ENCODE measurements around the gene SMIM41.
A peak's percentile ranks its signal among the peaks of the same experiment; 100 is the strongest.

Gene SMIM41

DNA sequence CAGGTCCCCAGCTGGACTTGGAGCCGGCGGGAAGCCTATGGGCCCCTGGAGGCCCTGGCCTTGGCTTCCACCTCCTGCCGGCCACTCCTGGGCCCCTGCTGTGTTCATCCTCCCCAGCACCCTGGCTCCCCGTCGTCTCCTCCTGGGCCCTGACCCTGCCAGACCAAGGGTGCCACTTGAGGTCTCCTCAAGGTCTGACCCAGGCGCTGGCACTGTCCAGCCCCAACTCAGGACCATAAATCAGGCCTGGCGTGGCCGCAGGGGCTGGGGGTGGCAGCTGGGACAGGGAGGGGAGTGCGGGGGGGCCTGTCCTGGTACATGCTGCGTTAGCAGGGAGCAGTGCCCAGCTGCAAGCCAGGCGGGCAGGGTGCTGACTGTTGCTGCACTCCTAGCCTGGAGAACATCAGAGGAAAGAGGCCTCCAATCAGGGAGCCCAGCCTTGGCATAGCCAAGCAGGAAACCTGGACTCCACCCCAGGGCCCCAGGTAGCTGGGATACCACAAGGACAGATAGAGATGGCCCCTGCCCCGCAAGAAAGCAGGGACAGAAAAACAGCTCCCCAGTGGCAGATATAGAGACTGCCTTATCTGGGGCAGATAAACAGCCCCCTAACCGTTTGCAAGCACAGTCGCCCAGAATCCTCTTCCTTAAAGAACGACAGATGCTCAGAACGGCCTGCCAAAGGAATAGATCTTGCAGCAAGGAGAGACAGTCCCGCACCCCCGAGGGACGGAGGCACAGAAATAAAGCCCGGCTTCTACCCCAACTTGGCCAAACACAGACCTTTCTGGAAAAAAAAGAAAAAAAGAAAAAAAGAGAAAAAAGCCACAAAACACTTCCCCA, 16.2 kb upstream of the SMIM41 start:
- no peak for DNase-seq (ENCODE audit: low read depth in 2 of 3, low spot score in 1 of 3)

DNA sequence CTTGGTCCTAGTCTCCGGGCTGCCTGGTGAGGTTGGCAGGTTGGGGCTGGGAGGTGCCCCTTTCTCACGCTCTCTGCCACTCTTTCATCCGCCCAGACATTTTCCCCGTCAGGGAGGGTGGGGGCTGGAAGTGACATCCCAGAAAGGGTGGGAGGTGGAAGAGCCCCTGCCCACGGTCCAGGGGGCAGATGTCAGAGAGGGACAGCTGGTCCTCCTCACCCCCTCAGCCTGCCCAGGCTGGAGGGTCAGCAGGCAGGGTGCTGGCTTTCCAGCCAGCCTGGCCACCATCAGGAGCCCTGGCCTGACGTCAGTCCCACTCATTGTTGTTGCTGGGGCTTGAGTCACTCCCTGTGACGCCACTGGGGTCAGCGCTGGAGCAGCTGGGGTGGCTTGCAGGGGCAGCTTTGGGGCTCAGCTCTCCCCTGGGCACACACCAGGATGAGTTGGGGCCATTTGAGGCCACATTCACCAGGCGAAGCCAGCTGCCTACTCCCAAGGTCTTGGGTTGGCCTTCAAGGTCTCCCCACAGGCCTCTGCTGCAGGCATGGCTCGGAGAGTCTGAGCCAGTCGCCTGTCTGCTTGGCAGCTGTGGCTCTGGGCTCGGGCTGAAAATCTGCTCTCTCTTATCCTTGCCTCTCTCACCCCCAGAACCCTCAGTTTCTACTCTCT, 15.4 kb upstream of the SMIM41 start:
- DNase-seq (ENCODE audit: low read depth in 2 of 3, low spot score in 1 of 3): no peak

DNA sequence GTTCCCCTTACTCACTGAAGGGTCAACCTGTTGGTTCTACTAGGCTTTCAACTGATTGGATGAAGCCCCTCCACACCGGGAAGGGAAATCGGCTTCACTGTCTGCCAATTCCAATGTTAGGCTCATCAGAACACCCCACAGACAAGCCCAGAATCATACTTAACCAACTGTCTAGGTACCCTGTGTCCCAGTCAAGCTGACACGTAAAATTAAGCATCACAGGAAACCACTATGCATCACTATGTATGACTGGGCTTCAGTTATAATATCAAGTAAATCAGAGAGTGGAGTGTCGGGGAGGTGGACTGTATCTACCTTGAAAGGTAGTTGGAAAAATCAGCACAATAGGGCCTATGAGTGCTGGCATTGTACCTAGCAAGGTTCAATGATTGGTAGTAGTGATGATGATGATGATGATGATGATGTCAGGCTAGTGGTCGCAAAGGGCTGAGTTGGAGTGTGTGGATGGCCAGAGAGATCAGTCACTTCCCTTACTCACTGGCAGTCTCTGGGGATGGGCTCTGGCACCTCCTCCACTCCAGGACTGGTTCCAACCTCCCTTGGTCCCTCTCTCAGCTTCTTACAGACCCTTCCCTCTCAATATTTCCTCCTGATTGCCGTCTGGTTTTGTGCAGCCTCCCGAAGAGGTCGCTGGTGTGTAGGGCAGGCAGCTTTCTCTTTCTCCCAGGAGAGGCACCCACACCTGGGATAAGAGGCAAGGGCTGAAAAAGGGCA, 13.0 kb upstream of the SMIM41 start:
- DNase-seq (ENCODE audit: low read depth in 2 of 3, low spot score in 1 of 3): no peak

DNA sequence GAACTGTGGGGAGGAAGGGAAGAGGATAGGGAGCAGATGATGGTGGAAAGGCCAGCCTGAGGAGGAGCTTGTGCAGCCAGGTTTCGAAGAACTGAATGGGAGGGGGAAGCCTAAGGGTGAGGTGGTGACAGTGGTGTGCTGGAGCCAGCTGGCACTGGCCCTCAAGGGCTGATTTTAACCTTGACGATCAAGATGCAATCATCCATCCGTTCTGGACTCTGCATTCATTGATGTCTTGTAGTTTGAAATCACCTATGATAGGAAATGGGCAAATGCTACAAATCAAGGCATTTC, 12.5 kb upstream of the SMIM41 start:
- no peak for DNase-seq (ENCODE audit: low read depth in 2 of 3, low spot score in 1 of 3)

DNA sequence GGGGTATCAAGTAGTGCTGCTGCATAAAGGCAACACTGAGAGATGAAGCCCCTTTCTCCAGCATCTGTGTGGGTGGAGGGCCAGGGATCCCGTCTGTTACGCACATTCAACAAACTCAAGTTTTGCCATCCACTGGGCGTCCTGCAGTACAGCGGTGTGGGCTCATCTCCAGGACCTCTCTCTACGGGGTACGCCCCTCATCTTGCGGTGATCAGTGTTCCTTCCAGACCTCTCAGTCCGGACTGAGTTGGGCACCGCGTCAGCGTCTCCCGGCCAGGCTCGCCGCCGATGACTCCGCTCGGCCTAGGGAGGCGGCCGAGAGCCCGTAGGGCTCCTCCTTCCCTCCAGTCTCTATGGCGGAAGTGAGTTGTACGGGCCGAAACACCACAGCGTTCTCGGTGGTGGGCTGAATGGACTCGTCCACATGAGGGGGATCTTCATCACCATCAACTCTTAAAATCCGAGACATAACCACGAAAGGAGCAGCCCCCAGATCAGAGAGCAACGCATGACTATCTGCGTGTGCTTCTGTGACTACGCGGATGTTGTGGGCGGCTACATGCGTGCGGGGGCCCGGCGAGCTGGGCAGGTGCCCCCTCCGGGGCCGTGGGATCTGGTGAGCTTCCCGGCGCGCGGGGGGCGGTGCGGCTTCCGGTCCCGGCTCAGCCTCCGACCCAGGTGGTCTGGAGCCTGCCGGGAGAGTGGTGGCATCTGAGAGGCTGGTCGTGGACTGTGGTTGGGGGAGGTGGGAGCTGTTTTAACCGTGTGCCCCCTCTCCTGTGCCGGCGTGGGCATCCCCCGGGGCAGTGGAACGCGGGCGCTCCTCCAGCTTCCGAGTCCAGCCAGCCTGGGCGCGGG, 9.9 kb upstream of the SMIM41 start, which contains the start of gene ATG101:
ATG101 (plus strand) TSS at position 652 of the 858 bp plus-strand sequence. CDS start 3,673 bp downstream, outside the sequence.
- peak; percentile 78 to 82 (median 81) for DNase-seq (ENCODE audit: low read depth in 2 of 3, low spot score in 1 of 3)

DNA sequence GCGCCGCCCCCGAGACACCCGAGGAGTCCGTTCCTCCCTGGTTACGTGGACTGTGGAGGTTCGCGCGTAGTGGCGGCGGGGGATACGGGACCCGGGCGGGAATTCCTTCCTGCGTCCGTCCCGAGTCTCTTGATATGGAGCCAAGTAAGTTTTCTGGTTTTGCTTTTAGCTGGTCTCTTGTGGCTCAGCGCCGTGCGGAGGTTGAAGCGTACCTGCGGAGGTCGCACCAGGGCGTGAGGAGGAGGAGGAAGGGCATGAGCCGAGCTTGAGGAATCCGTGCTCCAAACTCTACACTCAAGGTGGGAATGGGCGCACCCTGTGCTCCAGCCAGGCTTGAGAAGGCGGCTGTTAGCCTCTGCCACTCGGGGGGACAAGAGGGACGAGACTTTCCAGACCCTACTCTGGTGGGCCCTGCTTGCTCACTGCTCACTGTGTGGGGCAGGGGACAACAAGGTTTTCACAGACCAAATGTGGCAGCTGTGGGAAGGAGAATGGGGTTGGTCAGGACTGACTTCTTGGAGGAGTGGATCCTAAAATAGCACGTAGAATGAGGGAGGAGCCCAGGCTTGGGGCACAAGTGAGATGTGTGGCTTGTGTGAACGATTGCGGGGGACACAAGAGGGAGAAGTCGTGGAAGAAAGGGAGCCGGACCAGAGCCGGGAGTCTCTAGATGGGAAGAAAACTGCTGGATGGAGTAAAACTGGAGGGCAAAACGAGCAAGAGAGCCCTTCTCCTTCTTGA, 9.1 kb upstream of the SMIM41 start:
- no peak for DNase-seq (ENCODE audit: low read depth in 2 of 3, low spot score in 1 of 3)

DNA sequence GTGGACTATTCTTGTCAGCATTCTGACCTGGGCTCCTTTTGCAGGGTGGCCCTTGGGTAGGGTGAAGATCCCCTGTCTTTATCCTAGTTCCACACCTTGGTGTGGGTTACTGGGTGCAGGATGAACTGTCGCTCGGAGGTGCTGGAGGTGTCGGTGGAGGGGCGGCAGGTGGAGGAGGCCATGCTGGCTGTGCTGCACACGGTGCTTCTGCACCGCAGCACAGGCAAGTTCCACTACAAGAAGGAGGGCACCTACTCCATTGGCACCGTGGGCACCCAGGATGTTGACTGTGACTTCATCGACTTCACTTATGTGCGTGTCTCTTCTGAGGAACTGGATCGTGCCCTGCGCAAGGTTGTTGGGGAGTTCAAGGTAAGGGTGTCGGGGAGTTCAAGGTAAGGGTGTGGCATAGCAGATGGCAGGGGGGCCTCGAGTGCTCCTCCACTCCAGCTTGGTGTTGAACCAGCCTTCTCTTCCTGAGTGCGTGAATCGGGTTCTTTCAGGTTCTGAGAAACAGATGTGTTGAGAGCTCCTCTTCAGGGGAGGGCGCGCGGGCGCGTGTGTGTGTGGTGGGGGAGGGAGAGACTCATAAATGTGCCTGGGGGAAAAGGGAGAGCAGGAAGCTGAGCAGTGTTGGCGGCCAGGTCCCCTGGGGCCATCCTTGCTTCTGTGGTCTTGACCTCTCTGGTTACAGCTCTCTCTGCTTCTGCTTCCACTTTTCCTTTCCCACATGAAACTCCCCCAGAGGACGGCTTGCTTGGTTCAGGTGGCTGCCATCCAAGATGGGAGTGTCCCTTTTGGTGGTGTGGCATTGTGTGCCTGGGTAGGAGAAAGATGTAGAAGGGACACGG, 5.7 kb upstream of the SMIM41 start:
- no peak for DNase-seq (ENCODE audit: low read depth in 2 of 3, low spot score in 1 of 3)

DNA sequence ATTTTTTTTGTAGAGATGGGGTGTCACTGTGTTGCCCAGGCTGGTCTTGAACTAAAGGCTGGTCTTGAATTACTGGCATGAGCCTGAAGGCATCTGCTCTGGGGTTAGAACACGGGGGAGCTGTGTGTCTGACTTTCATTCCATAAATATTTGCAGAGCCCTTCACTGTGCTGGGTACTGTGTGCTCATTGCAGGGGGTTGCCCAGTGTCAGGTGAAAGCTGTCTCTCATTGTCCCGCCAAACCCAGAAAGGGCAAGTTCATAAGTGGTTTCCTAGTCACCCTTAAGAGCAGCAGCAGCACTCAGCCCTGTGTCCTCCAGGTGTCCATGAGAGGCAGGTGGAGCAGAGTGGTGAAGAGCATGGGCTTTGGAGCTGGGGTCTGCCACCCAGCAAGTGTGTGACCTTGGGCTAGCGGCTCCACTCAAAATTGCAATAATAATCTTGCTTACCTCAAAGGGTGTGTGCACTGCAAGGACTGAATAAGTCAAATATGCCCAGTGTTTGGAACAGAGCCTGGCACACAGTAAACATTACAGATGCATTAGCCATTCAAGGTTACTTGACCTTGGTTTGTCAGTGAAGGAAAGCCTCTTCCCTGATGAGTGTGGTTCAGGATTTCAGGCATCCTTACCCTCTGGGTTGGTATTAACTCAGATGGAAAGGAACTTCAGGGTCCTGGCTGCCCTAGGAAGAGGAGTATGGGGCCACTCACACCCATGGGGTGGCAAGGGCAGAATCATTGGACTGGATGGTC, 4.4 kb upstream of the SMIM41 start:
- DNase-seq (ENCODE audit: low read depth in 2 of 3, low spot score in 1 of 3): no peak

DNA sequence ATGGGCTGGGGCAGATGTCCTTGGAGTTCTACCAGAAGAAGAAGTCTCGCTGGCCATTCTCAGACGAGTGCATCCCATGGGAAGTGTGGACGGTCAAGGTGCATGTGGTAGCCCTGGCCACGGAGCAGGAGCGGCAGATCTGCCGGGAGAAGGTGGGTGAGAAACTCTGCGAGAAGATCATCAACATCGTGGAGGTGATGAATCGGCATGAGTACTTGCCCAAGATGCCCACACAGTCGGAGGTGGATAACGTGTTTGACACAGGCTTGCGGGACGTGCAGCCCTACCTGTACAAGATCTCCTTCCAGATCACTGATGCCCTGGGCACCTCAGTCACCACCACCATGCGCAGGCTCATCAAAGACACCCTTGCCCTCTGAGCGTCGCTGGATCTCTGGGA, 2.7 kb upstream of the SMIM41 start:
- DNase-seq (ENCODE audit: low read depth in 2 of 3, low spot score in 1 of 3): no peak

DNA sequence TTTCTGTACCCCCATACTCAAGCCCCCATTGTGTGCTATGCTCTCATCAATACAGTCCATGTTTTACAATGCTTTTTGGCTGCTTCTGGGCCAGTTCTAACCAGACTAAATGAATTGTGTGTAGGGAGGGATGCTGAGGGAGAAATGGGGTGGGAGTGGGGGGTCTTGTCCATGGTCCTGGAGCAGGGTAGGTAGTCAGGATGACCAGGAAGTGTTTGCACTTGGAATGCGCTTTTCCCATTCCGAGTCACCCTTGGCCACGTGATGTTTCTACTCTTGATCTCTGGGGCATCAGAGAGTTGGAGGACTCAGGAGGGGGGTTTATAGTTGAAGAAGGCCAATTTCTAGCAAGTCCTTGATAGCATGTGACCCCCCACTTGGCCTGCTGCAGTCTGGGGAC, 1.2 kb upstream of the SMIM41 start:
- DNase-seq (ENCODE audit: low read depth in 2 of 3, low spot score in 1 of 3): no peak

DNA sequence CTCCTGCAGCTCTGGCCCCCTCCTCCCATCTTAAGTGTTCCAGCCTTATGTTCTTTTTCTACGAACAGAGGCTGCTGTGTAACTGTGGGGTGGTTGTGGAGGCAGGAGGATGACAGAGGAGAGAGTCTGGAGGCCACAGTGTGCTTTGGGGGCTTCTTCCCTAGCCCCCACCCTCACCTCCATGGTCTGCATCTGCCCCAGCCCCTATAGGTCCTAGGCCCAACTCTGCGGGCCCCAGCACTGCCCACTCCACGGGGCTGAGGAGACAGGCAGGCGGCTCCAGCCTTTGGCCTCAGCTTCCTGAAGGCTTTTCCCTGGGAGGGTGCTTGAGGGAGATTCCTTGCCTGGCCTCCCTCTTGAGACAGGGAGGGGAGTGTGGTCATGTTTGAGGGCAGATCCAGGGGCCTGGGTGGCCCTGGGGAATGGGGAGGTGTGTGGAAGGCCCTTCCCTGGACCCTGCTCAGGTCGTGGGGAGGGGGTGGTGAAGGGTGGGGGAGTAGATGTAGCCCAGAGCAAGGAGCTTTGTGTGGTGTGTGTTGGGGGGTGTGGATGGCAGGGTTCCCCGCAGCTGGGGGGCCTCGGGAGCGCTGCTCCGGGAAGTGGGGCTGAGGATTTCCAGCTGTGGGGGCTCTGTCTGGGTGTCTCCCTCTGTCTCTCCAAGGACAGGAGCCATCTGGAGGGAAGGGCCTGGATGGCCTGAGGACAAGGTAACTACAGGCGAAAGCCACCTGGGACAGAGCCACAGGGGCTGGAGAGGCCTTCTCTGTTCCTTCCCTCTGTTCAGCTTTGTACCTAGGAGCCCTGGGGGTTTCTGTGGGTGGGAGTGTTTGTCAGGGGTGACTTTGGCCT, 1.1 kb downstream of the SMIM41 start:
- no peak for DNase-seq (ENCODE audit: low read depth in 2 of 3, low spot score in 1 of 3)

DNA sequence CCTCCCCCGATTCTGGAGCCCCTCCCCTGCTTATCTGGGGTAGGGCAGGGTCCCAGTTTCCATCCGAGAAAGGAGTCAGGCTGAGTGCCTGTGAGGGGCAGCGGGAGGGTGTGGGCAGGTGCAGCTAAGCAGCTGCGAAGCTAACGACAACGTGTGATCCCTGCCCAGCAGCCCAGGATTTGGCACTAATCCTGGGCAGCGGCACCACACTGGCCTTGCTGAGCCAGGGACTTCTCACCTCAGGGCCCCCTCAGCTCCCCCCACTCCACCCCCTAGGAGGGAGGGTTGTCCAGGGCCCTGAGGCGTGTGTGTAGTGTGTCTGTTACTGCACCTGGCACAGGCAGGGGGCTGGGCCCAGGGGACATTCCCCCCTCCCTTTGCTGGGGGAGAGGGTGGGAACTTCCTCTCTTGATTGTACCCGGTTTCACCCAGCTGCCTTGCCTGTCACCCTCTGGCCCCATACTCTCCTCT, 1.8 kb downstream of the SMIM41 start:
- no peak for DNase-seq (ENCODE audit: low read depth in 2 of 3, low spot score in 1 of 3)

DNA sequence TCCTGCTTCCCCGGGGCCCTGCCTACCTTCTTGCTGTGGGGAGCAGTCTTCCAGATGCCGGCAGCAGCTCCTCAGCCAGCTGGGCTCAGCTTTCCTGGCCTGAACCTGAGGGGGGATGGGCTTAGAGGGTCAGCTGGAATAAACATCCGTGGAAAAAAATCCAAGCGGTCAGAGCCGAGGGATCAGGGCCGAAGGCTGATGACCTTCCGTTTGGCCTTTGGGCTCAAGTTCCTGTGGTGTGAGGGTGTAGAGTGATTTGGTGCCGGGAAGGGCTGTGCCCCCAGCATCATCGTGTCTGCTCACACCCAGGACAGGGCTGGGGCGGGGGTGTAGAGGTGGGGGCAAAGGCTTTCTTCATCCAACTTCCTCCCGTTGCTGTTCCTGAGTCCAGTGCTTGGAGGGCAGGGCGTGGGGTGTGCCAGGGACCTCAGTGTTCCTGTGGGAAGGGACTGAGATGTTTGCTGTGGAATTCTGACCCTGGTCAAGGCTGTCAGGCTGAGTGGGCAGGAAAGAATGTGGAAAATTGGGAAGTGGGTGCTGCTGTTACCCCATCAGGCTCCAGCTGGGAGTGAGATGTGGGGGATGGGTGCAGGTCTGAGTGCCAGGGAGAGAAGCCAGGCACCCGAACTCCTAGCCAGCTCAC, 2.6 kb downstream of the SMIM41 start:
- DNase-seq (ENCODE audit: low read depth in 2 of 3, low spot score in 1 of 3): no peak

DNA sequence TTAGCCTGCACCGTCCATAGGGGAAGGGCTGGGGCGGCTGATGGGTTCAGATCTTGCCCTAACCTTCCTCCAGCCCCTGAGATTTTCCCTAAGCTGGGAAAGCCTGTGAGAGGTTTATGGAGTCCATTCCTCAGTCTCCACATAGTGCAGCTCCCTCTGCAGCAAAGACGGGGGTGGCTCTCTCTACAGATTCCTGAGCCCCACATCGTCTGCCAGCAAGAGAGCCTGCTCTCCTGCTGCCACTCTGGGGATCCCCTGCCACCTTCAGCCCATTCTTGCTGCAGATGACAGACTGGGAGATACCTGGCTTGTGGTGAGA, 3.1 kb downstream of the SMIM41 start:
- DNase-seq (ENCODE audit: low read depth in 2 of 3, low spot score in 1 of 3): no peak

DNA sequence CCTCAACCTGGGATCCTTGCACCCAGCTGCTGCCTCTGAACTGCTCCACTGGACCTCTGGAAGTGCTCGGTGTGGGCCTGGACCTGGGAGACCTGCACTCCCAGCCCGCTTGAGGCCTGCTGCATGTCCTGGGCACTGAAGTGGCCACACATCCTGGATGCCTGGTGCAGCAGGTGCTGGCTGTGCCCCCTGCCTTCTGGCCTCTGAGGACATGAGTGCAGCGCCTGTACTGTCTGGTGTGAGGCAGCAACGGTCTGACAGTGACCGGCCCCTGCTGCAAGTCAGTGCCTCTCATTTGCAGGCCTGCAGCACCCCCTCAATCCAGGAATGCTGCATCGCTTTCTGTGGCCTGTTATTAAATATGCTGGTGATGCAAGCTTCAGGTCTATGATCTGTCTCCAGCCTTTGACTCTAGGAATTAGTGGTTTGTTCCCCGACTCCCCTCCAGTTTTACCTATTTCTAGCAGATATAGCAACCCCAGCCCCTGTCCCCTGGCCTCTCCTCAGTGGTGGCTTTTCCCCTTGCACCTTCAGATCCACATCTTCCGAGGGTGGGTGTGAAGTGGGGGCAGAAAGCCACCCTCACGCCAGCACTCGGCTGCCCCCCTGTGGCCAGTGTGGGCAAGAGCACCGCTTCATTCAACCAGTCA, 3.6 kb downstream of the SMIM41 start:
- peak; percentile 37 to 56 (median 45) for DNase-seq (ENCODE audit: low read depth in 2 of 3, low spot score in 1 of 3)

DNA sequence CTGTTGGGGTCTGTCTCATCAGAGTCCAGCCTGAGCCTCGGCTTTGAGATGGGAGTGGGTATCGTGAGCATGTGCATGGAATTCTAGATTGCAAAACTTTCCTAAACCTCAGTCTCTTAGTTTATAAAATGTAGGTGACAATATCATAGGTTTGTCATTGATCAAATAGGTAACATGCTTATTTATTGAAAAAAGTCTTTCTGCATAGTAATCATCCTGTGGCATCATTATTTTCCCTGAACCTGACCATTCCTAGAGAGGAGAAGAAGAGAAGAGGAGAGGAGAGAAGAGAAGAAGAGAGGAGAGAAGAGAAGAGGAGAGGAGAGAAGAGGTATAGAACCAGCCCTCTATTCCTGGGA, 4.1 kb downstream of the SMIM41 start:
- no peak for DNase-seq (ENCODE audit: low read depth in 2 of 3, low spot score in 1 of 3)
